Adrenal gland (tissue), 5 donors: ENCODE data around the gene DYRK1A.

Experiments used
- CTCF ChIP-seq, 6 experiments: fragments of 450-650 bp in 4 of 6; fragments of 200-600 bp in 2 of 6; sonication (generic) in 1 of 6; IDR thresholded peaks; 1 replicate in 5 of 6; 2 replicates in 1 of 6; pipeline versions ENCODE4 v1.5.1 to v1.8.0; 2016 to 2021; ENCODE audit warnings: antibody characterized with exemption in 6 of 6, mild to moderate bottlenecking in 2 of 6, moderate library complexity in 1 of 6
- POLR2A ChIP-seq, 2 donors: fragments of 450-650 bp; IDR thresholded peaks; one replicate each; pipeline ENCODE4 v1.6.1; 2017; ENCODE audit warnings: antibody characterized with exemption in 2 of 2, mild to moderate bottlenecking in 2 of 2, moderate library complexity in 1 of 2
- donor health status: DM: no; HTN: no; CAD: no.

- TF ChIP-seq CTCF (IDR thresholded peaks at IDR 0.05), result no peak
- TF ChIP-seq POLR2A (IDR thresholded peaks at IDR 0.05), result no peak
These were observed 102.3 kb downstream of the DYRK1A start for GRCh38 chr21:37468909-37469308.
